HCT116 (cell line): Measurements from ENCODE around the gene ZNF439. TPM values are rescaled to one million over a fixed set of nuclear protein-coding genes. Genes with fewer than 3 reads are reported as not detected.

Experiments
- ATAC-seq: fragments of 200-7000 bp; cut with Tn5 transposase; 2 replicates; pipeline ENCODE4 v1.9.1; 2020; ENCODE audit warnings: mild to moderate bottlenecking, moderate library complexity
- BruUV-seq: library from RNA; stranded (reverse); fragments of 400-500 nt; replicated peaks from 2 replicates; lab custom pipeline; 2021; lab: Mats Ljungman, UMichigan
- CTCF ChIA-PET: fragments of 300-600 bp; sonication (Branson Sonifier 250); formaldehyde crosslinking; loops from one replicate; lab custom pipeline; 2021; ENCODE audit warnings: antibody characterized with exemption; lab: Charles Lee
- POLR2A ChIA-PET: fragments of 300-600, 350-600 bp; sonication (Branson Sonifier 250); formaldehyde crosslinking; loops from one replicate; lab custom pipeline; 2021; ENCODE audit warnings: antibody characterized with exemption; lab: Charles Lee
- RAD21 ChIA-PET, 2 experiments: fragments of 300-600 bp; sonication (Branson Sonifier 250); formaldehyde crosslinking; loops; one replicate each; lab custom pipeline; 2023; ENCODE audit warnings: low total read pairs in 2 of 2; ENCODE audit not compliant: uncharacterized antibody in 2 of 2, unreplicated experiment in 2 of 2, low non-redundant PET in 1 of 2; lab: Charles Lee
- DNase-seq: peaks from one replicate; pipeline ENCODE4 v3.0.0-alpha.2; 2010; ENCODE audit warnings: low read depth, low spot score
- H2AFZ ChIP-seq: fragments of 200-600 bp; shearing (Covaris generic), sonication (generic); 2 replicates; pipeline ENCODE4 v1.6.1; 2017; ENCODE audit warnings: low read depth, mixed run types, mixed read lengths, antibody characterized with exemption, low read length; ENCODE audit not compliant: poor library complexity, severe bottlenecking
- H3K27ac ChIP-seq: 2 replicates; pipeline ENCODE4 v1.5.1; 2012; ENCODE audit warnings: low read depth, low read length
- H3K27me3 ChIP-seq: fragments of 200-600 bp; sonication (generic); 2 replicates; pipeline ENCODE4 v1.6.1; 2016; ENCODE audit warnings: mixed run types, low read length, mixed read lengths; ENCODE audit not compliant: insufficient read depth
- H3K36me3 ChIP-seq, 2 experiments: fragments of 200-500 bp in 1 of 2; fragments of 200-600 bp in 1 of 2; sonication (Bioruptor generic) in 1 of 2; sonication (generic) in 1 of 2; 2 replicates each; pipeline versions ENCODE4 v1.5.1 to v1.6.1; 2014 to 2016; ENCODE audit warnings: low read length in 2 of 2, inconsistent platforms in 1 of 2, mixed read lengths in 1 of 2, mixed run types in 1 of 2; ENCODE audit not compliant: insufficient read depth in 2 of 2, control insufficient read depth in 1 of 2
- H3K4me1 ChIP-seq, 2 experiments: fragments of 200-600 bp in 1 of 2; sonication (generic) in 1 of 2; 2 replicates each; pipeline versions ENCODE4 v1.5.1 to v1.6.1; 2012 to 2017; ENCODE audit warnings: low read length in 2 of 2, inconsistent platforms in 1 of 2, mild to moderate bottlenecking in 1 of 2, mixed read lengths in 1 of 2, mixed run types in 1 of 2, moderate library complexity in 1 of 2; ENCODE audit not compliant: insufficient read depth in 2 of 2, control insufficient read depth in 1 of 2
- H3K4me2 ChIP-seq: fragments of 200-600 bp; sonication (generic); 2 replicates; pipeline ENCODE4 v1.6.1; 2017; ENCODE audit warnings: mixed run types, low read length, mixed read lengths
- H3K4me3 ChIP-seq, 2 experiments: fragments of 200-600 bp in 1 of 2; sonication (generic) in 1 of 2; replicated peaks in 1 of 2; 2 replicates each; pipeline ENCODE4 v1.5.1; 2011 to 2016; ENCODE audit warnings: low read length in 2 of 2, control low read depth in 1 of 2, low read depth in 1 of 2, mild to moderate bottlenecking in 1 of 2, mixed read lengths in 1 of 2, mixed run types in 1 of 2
- H3K79me2 ChIP-seq: fragments of 200-600 bp; sonication (generic); 2 replicates; pipeline ENCODE4 v1.6.1; 2017; ENCODE audit warnings: mild to moderate bottlenecking, mixed run types, low read length, moderate library complexity, mixed read lengths; ENCODE audit not compliant: insufficient read depth
- H3K9ac ChIP-seq: fragments of 200-600 bp; sonication (generic); 2 replicates; pipeline ENCODE4 v1.6.1; 2016; ENCODE audit warnings: low read length, mixed read lengths
- H3K9me2 ChIP-seq: fragments of 200-600 bp; sonication (generic), shearing (Covaris generic); 2 replicates; pipeline ENCODE4 v1.6.1; 2017; ENCODE audit warnings: mixed run types, mild to moderate bottlenecking, moderate library complexity; ENCODE audit not compliant: insufficient read depth
- H3K9me3 ChIP-seq, 2 experiments: fragments of 200-500 bp in 1 of 2; fragments of 200-600 bp in 1 of 2; sonication (Bioruptor generic) in 1 of 2; sonication (generic) in 1 of 2; 2 replicates each; pipeline ENCODE4 v1.6.1; 2014 to 2017; ENCODE audit warnings: low read length in 2 of 2, mixed read lengths in 2 of 2, inconsistent platforms in 1 of 2, low read depth in 1 of 2, mild to moderate bottlenecking in 1 of 2, mixed run types in 1 of 2, moderate library complexity in 1 of 2; ENCODE audit not compliant: control insufficient read depth in 1 of 2, insufficient read depth in 1 of 2
- H4K20me1 ChIP-seq: fragments of 200-600 bp; sonication (generic), shearing (Covaris generic); 2 replicates; pipeline ENCODE4 v1.6.1; 2017; ENCODE audit warnings: mixed run types, mild to moderate bottlenecking, moderate library complexity; ENCODE audit not compliant: insufficient read depth
- ATF3 ChIP-seq: IDR thresholded peaks from 2 replicates; pipeline ENCODE4 v1.6.1; 2012
- CTCF ChIP-seq, 3 experiments: fragments of 200-600 bp in 1 of 3; sonication (generic) in 1 of 3; IDR thresholded peaks in 2 of 3; conservative IDR thresholded peaks in 1 of 3; 2 replicates each; pipeline ENCODE4 v1.5.1; 2012 to 2017; ENCODE audit warnings: low read depth in 2 of 3, low read length in 2 of 3, antibody characterized with exemption in 1 of 3, borderline replicate concordance in 1 of 3, control low read depth in 1 of 3, mild to moderate bottlenecking in 1 of 3, mixed read lengths in 1 of 3, mixed run types in 1 of 3, moderate library complexity in 1 of 3; ENCODE audit not compliant: insufficient read depth in 1 of 3
- EGR1 ChIP-seq: IDR thresholded peaks from 2 replicates; pipeline ENCODE4 v1.6.1; 2012; ENCODE audit warnings: low read depth
- ELF1 ChIP-seq: IDR thresholded peaks from 2 replicates; pipeline ENCODE4 v1.6.1; 2012; ENCODE audit warnings: low read depth, borderline replicate concordance
- EZH2 ChIP-seq: fragments of 200-600 bp; sonication (generic); IDR thresholded peaks from 2 replicates; pipeline ENCODE4 v1.6.1; 2017; ENCODE audit warnings: antibody characterized with exemption, mixed run types
- EZH2phosphoT487 ChIP-seq: fragments of 200-600 bp; IDR thresholded peaks from 2 replicates; pipeline ENCODE4 v1.6.1; 2018; ENCODE audit warnings: antibody characterized with exemption, borderline replicate concordance
- MAX ChIP-seq: IDR thresholded peaks from 2 replicates; pipeline ENCODE4 v1.6.1; 2012
- POLR2AphosphoS5 ChIP-seq: IDR thresholded peaks from 2 replicates; pipeline ENCODE4 v1.6.1; 2011; ENCODE audit warnings: mild to moderate bottlenecking, low read depth, low read length, moderate library complexity
- RAD21 ChIP-seq: IDR thresholded peaks from 2 replicates; pipeline ENCODE4 v1.6.1; 2012; ENCODE audit warnings: low read depth, mild to moderate bottlenecking
- SP1 ChIP-seq: IDR thresholded peaks from 2 replicates; pipeline ENCODE4 v1.6.1; 2012; ENCODE audit warnings: low read depth
- SRF ChIP-seq: IDR thresholded peaks from 2 replicates; pipeline ENCODE4 v1.6.1; 2012; ENCODE audit warnings: low read depth
- TCF7L2 ChIP-seq: IDR thresholded peaks from 2 replicates; pipeline ENCODE4 v1.7.0; 2011; ENCODE audit warnings: borderline replicate concordance, inconsistent platforms; ENCODE audit not compliant: insufficient read depth, insufficient read length; ENCODE audit errors: extremely low read depth
- YY1 ChIP-seq: IDR thresholded peaks from 2 replicates; pipeline ENCODE4 v1.6.1; 2011; ENCODE audit warnings: low read length, low read depth, moderate library complexity, mild to moderate bottlenecking; ENCODE audit not compliant: insufficient replicate concordance; ENCODE audit errors: extremely low read depth
- ZFX ChIP-seq: fragments of 450-650 bp; IDR thresholded peaks from 2 replicates; pipeline ENCODE4 v1.6.1; 2017
- ZNF274 ChIP-seq: fragments of 200-500 bp; sonication (Bioruptor generic); IDR thresholded peaks from 2 replicates; pipeline ENCODE4 v1.6.1; 2014; ENCODE audit warnings: mild to moderate bottlenecking, low read depth, low read length, inconsistent platforms
- intact Hi-C: fragments of 100-400 bp; cut with micrococcal nuclease; formaldehyde crosslinking; loops from 2 replicates; pipeline ENCODE4 v1.10.0; 2022
- total RNA-seq: library from RNA; stranded (reverse); gene quantifications from one replicate; pipeline ENCODE4 v1.2.1, GENCODE V29; 2021; ENCODE audit not compliant: unreplicated experiment

ZNF439 gene
- total RNA-seq, 1 experiment from 2014 or later = not detected

- no peaks in the 10 kb centered on the region for H3K27me3 ChIP-seq
- H3K4me3 ChIP-seq = no peak overlapping the region
- POLR2A ChIA-PET = no interaction called here
- H3K36me3 ChIP-seq = no peaks in the 10 kb centered on the region
- no peak overlapping the region for H3K9ac ChIP-seq
- H3K4me1 ChIP-seq = no peaks in the 10 kb centered on the region
- H3K79me2 ChIP-seq = no peaks in the 10 kb centered on the region
- intact Hi-C loops = no loop called here
- no peak overlapping the region for H3K4me2 ChIP-seq
- BruUV-seq = no TSS peak
- RAD21 ChIA-PET = no interaction called here
- DNase-seq (no peak), ATAC-seq (no peak)
- peaks cover 0 to 9% of the 10 kb centered on the region in 2 experiments; a peak in 2 of 4 replicates for H3K9me3 ChIP-seq
- H2AFZ ChIP-seq = no peak overlapping the region
- H3K9me2 ChIP-seq = no peaks in the 10 kb centered on the region
- no peak overlapping the region for H3K27ac ChIP-seq
- no peaks in the 10 kb centered on the region for H4K20me1 ChIP-seq
- TF ChIP-seq SRF = no peak
- TF ChIP-seq ELF1 = no peak
- TF ChIP-seq POLR2AphosphoS5 = no peak
- TF ChIP-seq YY1 = no peak
- TF ChIP-seq ZNF274 = no peak
- TF ChIP-seq ZFX = no peak
- no peak for TF ChIP-seq EZH2
- no peak for TF ChIP-seq RAD21
- no peak for TF ChIP-seq TCF7L2
- no peak for TF ChIP-seq CTCF (IDR thresholded peaks at IDR 0.05 in 2 of 3, conservative IDR thresholded peaks at IDR 0.05 in 1 of 3; ENCODE audit: borderline replicate concordance in 1 of 3, insufficient read depth in 1 of 3, low read depth in 2 of 3, low read length in 2 of 3)
- no peak for TF ChIP-seq EGR1
- no peak for TF ChIP-seq SP1
- no peak for TF ChIP-seq MAX
- no peak for TF ChIP-seq EZH2phosphoT487
- no peak for TF ChIP-seq ATF3
- CTCF ChIA-PET = no interaction called here
Measured at GRCh38 chr19:11860721-11861120, 12.2 kb downstream of the ZNF439 start.
